Breast epithelium (tissue), 3 donors: Measurements from ENCODE around the gene NRXN3.

Experiments used
- CTCF ChIP-seq, 3 donors: fragments of 450-650 bp; IDR thresholded peaks; one replicate each; pipeline ENCODE4 v1.5.1; 2016 to 2017; ENCODE audit warnings: antibody characterized with exemption in 3 of 3, mild to moderate bottlenecking in 3 of 3, moderate library complexity in 3 of 3
- POLR2AphosphoS5 ChIP-seq, 3 donors: sonication (generic); formaldehyde crosslinking; IDR thresholded peaks; one replicate each; pipeline ENCODE4 v1.6.1; 2017; ENCODE audit warnings: antibody characterized with exemption in 3 of 3

DNA sequence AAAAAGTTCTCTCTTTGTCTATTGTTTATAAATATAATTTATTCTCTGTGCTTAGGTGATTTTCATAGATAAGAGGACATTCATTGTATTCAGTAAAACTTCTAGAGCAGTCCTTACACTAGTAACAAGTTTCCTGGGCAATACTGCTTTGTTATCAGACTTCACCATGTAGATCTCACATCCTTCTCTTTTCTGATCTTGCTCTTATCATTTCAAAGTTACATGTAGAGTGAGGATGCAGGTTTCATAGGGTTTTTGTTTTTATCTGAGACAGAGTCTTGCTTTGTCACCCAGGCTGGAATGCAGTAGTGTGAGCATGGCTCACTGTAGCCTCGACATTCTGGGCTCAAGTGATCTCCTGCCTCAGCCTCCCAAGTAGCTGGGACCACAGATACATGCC lies 1251.6 kb downstream of the NRXN3 start:
- TF ChIP-seq POLR2AphosphoS5 (IDR thresholded peaks at IDR 0.05): no peak
- no peak for TF ChIP-seq CTCF (IDR thresholded peaks at IDR 0.05)
